Left forelimb (tissue), 1 donor: Measurements from ENCODE around the gene AUTS2.
"Not testable (repeated sequence)": the region's sequence is repeated elsewhere in the genome, so short reads cannot be mapped to it uniquely, and the experiment has no call there.

Experiments used
- DNase-seq: peaks from one replicate; pipeline ENCODE4 v3.0.0-alpha.2; 2018; ENCODE audit warnings: low spot score

AUTS2 gene

DNA sequence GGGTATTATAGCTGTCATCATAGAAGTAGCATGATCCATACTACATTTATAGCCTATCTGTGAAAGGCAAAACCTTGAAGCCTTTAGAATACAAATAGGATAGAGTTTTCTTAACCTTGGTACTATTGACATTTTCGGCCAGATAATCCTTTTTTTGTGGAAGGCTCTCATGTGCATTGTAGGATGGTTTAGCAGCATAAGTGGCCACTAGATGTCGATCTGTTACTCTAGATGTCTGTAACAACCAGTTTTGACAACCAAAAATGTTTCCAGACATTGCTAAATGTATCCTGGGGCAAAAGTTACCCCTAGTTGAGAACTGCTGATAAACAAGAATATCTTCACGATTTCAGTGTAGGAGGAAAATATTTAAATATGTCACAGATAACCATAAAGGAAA lies 1214.2 kb downstream of the AUTS2 start:
- DNase-seq, result no peak

DNA sequence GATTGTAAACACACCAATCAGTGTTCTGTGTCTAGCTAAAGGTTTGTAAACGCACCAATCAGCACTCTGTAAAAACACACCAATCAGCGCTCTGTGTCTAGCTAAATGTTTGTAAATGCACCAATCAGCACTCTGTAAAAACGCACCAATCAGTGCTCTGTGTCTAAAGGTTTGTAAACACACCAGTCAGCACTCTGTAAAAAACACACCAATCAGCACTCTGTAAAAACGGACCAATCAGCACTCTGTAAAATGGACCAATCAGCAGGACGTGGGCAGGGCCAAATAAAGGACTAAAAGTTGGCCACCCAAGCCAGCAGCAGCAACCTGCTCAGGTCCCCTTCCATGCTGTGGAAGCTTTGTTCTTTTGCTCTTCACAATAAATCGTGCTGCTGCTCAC lies 1224.2 kb downstream of the AUTS2 start:
- not testable (repeated sequence) for DNase-seq

DNA sequence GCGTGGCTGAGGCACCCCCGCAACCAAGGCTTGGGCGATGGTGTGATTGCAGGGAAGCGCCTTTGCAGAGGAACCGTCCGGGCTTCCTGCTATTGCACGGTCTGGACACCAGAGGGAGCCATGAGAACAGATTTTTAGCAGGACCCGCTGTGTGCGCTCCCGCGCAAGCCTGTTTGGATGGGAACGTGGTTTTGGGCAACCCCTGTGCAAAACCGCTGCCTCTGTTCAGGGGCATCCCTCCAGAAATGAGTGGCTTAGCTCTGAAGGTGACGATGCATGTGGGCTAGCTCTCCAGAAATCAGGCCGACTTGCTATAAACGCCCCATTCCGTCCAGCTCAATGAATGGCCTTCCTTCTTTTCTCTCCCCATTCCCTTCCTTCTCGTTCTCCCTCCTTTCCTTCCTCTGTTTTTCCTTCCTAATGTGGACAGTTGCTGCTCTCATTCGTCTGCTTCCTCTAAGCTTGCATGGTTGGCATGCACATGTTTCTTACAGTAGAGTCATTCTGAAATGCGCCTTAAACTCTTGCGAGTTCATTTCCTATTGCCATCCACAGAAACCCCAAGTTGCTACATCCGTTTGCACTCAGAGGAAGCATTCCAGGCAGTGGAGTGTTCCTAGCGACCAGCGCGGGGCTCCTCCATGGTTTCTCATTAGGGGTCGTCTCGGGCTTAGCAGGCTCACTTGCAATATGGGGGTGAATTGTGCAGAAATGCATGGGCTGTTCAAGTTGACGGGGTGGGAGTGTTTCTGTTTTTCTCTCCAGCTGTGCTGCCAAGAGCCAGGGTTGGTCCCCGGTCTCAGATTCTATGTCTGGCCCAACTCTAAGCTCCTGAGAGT lies 1231.2 kb downstream of the AUTS2 start:
- peak; percentile 79 for DNase-seq

DNA sequence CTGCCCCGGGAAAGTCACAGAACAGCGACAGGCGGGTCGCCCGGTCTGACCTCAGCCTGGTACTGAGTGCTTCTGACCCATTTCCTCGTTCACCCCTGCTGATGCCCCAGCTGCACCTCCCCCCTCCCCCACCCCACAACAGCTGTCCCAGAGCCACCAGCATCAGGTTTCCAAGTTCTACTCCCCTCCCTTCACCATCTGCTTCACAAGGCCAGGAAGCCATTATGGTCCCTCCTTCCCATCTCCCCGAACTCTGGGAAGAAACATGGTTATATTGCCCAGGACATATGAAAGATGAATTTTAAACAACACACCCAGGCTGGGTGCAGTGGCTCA lies 1231.8 kb downstream of the AUTS2 start:
- no peak for DNase-seq

DNA sequence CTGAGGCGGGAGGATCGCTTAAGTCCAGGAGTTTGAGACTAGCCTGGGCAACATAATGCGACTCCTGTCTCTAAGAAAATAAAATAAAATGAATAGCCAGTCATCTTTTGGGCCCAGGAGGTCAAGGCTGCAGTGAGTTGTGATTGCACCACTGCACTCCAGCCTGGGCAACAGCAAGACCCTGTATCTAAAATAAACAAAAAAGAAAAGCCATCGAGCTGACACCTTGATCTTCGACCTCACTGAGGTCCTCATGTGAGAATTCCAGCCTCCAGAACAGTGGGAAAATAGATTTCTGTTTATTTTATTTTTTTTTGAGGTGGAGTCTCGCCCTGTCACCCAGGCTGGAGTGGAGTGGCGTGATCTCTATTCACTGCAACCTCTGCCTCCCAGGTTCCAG lies 1232.2 kb downstream of the AUTS2 start:
- no peak for DNase-seq

DNA sequence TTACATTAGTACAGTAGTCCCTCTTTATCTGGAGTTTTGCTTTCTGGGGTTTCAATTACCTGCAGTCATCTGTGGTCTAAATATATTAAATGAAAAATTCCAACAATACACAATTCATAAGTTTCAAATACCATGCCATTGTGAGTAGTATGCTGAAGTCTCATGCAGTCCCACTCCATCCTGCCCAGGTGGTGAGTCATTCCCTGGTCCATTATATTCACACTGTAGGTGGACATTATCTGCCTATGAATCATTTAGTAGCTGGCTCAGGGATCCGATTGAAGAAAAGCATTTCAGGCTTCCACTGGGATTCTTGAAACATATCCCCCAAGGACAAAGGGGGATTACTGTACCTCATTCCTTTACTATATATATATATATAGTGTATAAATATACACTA lies 1235.5 kb downstream of the AUTS2 start:
- no peak for DNase-seq

DNA sequence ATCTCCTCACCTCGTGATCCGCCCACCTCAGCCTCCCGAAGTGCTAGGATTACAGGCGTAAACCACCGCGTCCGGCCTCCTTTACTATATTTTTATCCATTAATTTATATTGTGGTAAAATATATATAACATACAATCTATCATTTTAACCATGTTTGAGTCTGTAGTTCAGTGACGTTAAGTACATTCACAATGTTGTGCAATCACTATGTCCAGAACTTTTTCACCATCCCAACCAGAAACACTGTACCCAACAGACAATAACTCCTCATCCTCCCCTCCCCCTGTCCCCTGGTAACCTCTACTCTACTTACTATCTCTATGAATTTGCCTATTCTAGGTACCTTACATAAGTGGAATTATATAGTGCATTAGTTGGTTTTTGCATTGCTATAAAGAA lies 1236.1 kb downstream of the AUTS2 start:
- DNase-seq, result no peak

DNA sequence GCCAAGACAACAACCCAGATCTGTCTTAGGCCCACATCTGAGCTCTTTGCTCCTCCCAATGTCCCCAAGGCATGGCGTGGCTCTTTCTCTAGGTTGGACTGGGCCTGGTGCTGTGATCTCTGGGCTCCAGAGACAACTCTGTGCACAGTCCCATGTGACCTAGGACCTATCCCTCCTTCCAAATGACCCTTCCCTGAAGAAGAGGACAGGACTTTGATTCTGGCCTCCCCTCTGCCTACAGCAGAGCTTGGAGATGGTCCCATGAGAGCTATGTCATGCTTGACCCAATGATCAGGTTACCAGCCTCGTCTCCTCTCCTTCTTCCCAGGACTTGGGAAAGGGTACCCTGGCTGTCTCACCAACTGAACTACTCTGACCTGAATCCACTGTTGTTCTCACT lies 1237.4 kb downstream of the AUTS2 start:
- no peak for DNase-seq

DNA sequence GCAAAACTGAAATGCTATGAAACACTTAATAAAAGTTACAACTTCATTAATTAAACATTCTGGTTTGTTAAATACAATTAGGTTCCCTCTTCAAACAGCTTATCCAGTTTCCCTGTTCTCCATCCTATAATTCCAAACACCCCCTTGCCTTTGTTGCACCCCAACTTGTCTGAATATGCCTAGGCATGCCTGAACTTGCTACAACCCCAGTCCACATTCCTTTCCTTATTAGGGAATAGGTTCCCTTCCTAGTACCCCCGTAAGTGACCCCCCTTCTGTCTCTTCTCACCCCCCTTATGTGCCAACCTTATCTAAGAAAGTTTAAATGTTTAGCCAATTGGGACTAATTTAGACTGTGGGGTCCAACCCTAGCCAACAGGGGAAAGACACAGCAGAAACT lies 1238.0 kb downstream of the AUTS2 start:
- DNase-seq, result no peak

DNA sequence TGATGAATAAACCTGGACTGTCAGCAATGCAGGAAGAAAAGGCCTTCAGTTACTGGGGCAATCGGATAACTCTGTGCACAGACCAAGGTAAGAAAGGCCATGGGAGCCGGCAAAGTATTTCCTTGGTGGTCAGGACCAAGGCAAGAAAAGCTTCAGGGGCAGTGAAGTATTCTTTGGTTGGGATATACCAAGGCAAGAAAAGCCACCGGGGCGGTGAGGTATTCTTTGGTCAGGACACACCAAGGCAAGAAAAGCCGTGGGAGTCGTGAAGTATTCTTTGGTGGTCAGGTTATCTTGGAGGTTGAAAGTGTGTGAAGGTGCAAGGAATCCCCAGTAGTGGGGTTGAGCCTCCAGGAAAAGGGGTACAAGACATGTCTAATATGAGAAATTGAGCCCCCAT lies 1238.7 kb downstream of the AUTS2 start:
- no peak for DNase-seq

DNA sequence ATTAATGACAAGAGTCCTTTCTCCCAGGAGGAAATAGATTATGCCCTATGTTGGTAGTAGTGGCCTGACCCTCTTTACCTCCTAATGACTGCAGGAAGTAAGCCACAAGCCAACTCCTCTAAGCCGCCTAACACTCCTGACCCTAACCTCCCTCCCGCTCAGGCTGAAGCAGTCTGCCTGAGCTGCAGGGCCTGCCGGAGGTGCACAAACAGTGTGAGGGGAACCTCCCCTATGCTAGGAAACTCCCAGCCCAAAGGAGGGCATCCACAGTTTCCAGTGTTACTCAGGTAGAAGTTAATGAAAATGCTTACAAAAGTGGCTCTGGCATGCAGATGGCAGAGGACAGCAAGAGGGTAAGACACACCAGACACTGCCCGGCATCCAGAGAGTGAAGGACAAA lies 1239.3 kb downstream of the AUTS2 start:
- DNase-seq, result no peak

DNA sequence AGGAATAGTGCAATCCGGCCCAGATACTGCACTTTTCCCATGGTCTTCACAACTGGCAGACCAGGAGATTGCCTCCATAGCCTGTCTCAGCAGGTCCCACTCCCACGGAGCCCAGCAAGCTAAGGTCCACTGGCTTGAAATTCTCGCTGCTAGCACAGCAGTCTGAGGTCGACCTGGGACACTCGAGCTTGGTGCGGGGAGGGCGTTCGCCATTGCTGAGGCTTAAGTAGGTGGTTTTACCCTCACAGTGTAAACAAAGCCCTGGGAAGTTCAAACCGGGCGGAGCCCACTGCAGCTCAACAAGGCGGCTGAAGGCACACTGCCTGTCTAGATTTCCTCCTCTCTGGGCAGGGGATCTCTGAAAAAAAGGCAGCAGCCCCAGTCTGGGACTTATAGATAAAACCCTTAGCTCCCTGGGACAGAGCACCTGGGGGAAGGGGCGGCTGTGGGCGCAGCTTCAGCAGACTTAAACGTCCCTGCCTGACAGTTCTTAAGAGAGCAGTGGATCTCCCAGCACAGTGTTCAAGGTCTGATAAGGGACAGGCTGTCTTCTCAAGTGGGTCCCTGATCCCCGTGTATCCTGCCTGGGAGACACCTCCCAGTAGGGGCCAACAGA lies 1240.1 kb downstream of the AUTS2 start:
- no peak for DNase-seq
